ENCODE results near the gene FAR2. TPM values are rescaled to one million over a fixed set of nuclear protein-coding genes. Genes with fewer than 3 reads are reported as not detected.

Gene FAR2
- total and polyA plus RNA-seq, 8 donors: 1.7 to 96.7 (median 3.3) TPM; not detected in 1

DNA sequence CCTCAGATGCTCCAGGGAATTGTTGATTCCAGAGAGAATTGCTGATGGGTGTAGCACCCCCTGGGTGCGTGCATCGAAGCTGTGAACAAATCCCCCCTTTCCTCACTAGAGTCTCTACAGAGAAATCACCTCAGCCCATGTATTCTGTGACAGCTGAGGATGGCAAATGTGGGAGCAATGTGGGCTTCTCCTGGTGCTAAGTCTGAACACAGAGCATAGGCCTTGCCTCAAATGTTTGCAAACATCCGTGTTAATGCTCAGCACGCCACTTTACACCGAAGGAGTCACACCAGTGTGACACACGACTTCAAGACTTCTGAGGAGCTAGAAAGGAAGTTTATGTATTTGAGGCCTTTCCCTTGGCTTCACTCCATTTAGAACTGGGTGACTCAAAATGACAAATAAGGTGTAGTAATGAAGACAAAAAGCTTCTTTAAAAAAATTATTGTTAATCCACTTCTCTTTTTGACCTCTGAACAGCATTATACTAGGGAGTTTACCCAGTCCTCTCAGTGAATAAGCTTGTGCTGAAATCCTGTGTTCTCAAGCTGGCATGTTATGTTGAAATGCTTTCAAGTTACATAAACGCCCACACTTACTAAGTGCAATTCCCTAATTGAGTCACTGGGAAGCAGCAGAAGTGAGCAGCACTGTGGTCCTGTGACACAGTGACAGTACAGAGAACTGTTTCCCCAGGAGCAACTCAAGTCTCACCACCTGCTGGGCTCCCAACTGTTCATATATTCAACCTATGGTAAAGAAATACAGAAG, 92.9 kb downstream of the FAR2 start:
- peak; percentile 45 to 77 for DNase-seq
- Histone ChIP-seq H3K36me3 (no peaks in the 10 kb centered on the region), H3K9me3 (no peaks in the 10 kb centered on the region), H3K27me3 (no peaks in the 10 kb centered on the region), H3K4me3 (no peak overlapping the region), H3K4me1 (peaks cover 15 to 38% (median 18%) of the 10 kb centered on the region in 4 donors), H3K27ac (peak overlapping the region; percentile 63 to 86 (median 71))
- TF ChIP-seq CTCF (IDR thresholded peaks at IDR 0.05): peak in 1 of 7 experiments; percentile 15
- TF ChIP-seq POLR2A (IDR thresholded peaks at IDR 0.05): no peak
- TF ChIP-seq POLR2AphosphoS5 (IDR thresholded peaks at IDR 0.05): peak in 2 of 3 donors; percentile 52 to 74
- WGBS, 5 donors: 15 to 25% (median 19%) methylated on average over 7 of the region's 7 CpGs
- intact Hi-C loops (cut with DNase I; ENCODE audit: low total_unique reads): no loop called here

DNA sequence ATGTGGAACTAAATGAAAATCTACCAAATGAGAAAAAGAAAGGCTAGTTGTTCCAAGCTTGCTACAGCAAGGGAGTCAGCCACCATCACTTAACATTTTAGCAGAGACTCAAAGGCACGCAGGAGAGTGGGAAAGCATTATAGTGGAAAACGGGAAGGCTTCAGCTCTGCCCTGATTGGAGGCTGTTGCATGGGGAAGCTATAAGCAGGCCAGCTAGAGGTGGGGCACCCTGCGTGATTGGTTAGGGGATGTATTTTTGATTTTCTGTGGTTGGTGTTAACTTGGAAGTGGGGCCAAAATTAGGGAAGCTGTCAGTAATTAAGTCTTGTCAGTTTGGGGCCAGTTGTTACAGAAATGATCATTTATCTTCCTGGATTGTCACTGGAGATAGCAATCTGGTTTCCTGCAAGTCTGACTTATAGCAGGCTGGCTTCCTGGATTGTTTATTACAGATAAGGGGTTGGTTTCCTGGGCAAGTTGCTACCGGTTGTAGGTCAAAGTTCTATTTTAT, 93.9 kb downstream of the FAR2 start:
- H3K4me3 ChIP-seq: no peak overlapping the region
- no peaks in the 10 kb centered on the region for H3K27me3 ChIP-seq
- no peaks in the 10 kb centered on the region for H3K36me3 ChIP-seq
- WGBS, 5 donors: 39 to 67% (median 56%) methylated on average over 4 of the region's 4 CpGs
- peaks cover 15 to 38% (median 18%) of the 10 kb centered on the region in 4 donors for H3K4me1 ChIP-seq
- intact Hi-C loops (cut with DNase I; ENCODE audit: low total_unique reads): no loop called here
- H3K9me3 ChIP-seq: no peaks in the 10 kb centered on the region
- DNase-seq: no peak
- peak overlapping the region in 3 of 5 donors; percentile 63 to 86 (median 77) for H3K27ac ChIP-seq
- TF ChIP-seq POLR2AphosphoS5 (IDR thresholded peaks at IDR 0.05): no peak
- TF ChIP-seq EP300 (IDR thresholded peaks at IDR 0.05): no peak
- no peak for TF ChIP-seq POLR2A (IDR thresholded peaks at IDR 0.05)
- TF ChIP-seq CTCF (IDR thresholded peaks at IDR 0.05): no peak

- no peak for TF ChIP-seq EP300 (IDR thresholded peaks at IDR 0.05)
- TF ChIP-seq POLR2A (IDR thresholded peaks at IDR 0.05): no peak
- no peak for TF ChIP-seq POLR2AphosphoS5 (IDR thresholded peaks at IDR 0.05)
- no peak for TF ChIP-seq CTCF (IDR thresholded peaks at IDR 0.05)
- DNase-seq: no peak
- H3K4me3 ChIP-seq: no peak overlapping the region
- no peaks in the 10 kb centered on the region for H3K9me3 ChIP-seq
- H3K27ac ChIP-seq: no peak overlapping the region
- H3K4me1 ChIP-seq: peaks cover 15 to 38% (median 18%) of the 10 kb centered on the region in 4 donors
- no peaks in the 10 kb centered on the region for H3K36me3 ChIP-seq
- no peaks in the 10 kb centered on the region for H3K27me3 ChIP-seq
- intact Hi-C loops (cut with DNase I; ENCODE audit: low total_unique reads): no loop called here
- WGBS, 5 donors: 91 to 97% (median 93%) methylated on average over 3 of the region's 3 CpGs
These were observed 95.2 kb downstream of the FAR2 start for GRCh38 chr12:29244159-29244765.

GRCh38 chr12:29245246-29245645, 96.2 kb downstream of the FAR2 start:
- Histone ChIP-seq H3K27ac (no peak overlapping the region), H3K4me3 (no peak overlapping the region), H3K9me3 (no peaks in the 10 kb centered on the region), H3K4me1 (peaks cover 15 to 38% (median 18%) of the 10 kb centered on the region in 4 donors), H3K27me3 (no peaks in the 10 kb centered on the region), H3K36me3 (no peaks in the 10 kb centered on the region)
- no peak for DNase-seq
- TF ChIP-seq CTCF (IDR thresholded peaks at IDR 0.05) (no peak), POLR2A (IDR thresholded peaks at IDR 0.05) (no peak), POLR2AphosphoS5 (IDR thresholded peaks at IDR 0.05) (no peak), EP300 (IDR thresholded peaks at IDR 0.05) (no peak)
- WGBS, 5 donors: 76 to 95% (median 90%) methylated on average over 3 of the region's 3 CpGs
- intact Hi-C loops (cut with DNase I; ENCODE audit: low total_unique reads): no loop called here
